Thyroid gland (tissue), 4 donors: ENCODE data around the gene SYNJ1. TPM values are rescaled to one million over a fixed set of nuclear protein-coding genes. Genes with fewer than 3 reads are reported as not detected.

Experiments used
- DNase-seq, 2 donors: peaks; one replicate each; pipeline ENCODE4 v3.0.0-alpha.2; 2019
- H3K27ac ChIP-seq, 3 donors: fragments of 200-600 bp; sonication (generic); 1 replicate in 2 of 3; 2 replicates in 1 of 3; pipeline ENCODE4 v1.5.1; 2016 to 2019; ENCODE audit warnings: mild to moderate bottlenecking in 1 of 3, moderate library complexity in 1 of 3
- H3K27me3 ChIP-seq: fragments of 200-600 bp; sonication (generic); one replicate; pipeline ENCODE4 v1.5.1; 2019
- H3K36me3 ChIP-seq, 2 donors: fragments of 200-600 bp; sonication (generic); one replicate each; pipeline ENCODE4 v1.5.1; 2016 to 2019
- H3K4me1 ChIP-seq, 2 donors: fragments of 200-600 bp; sonication (generic); one replicate each; pipeline ENCODE4 v1.5.1; 2017 to 2019
- H3K4me3 ChIP-seq, 3 donors: fragments of 200-600 bp; sonication (generic); replicated peaks in 1 of 3; 1 replicate in 2 of 3; 2 replicates in 1 of 3; pipeline ENCODE4 v1.5.1; 2016; ENCODE audit warnings: mild to moderate bottlenecking in 1 of 3
- H3K9me3 ChIP-seq: fragments of 200-600 bp; sonication (generic); one replicate; pipeline ENCODE4 v1.5.1; 2017
- CTCF ChIP-seq, 6 experiments: fragments of 200-600 bp in 3 of 6; fragments of 450-650 bp in 3 of 6; sonication (generic) in 3 of 6; IDR thresholded peaks; one replicate each; pipeline ENCODE4 v1.5.1; 2016 to 2019; ENCODE audit warnings: antibody characterized with exemption in 6 of 6, mild to moderate bottlenecking in 2 of 6, inconsistent platforms in 1 of 6, moderate library complexity in 1 of 6
- POLR2A ChIP-seq, 2 donors: fragments of 450-650 bp; IDR thresholded peaks; one replicate each; pipeline ENCODE4 v1.6.1; 2017; ENCODE audit warnings: antibody characterized with exemption in 2 of 2, mild to moderate bottlenecking in 2 of 2, moderate library complexity in 1 of 2
- WGBS, 2 donors: methylation state at CpG; one replicate each; pipeline ENCODE4 v1.1.5; 2017; 5-methylcytosine and 5-hydroxymethylcytosine counted together
- intact Hi-C: fragments of 100-400 bp; cut with DNase I; formaldehyde crosslinking; loops from one replicate; pipeline ENCODE4 v1.15.1; 2023
- total RNA-seq, 4 donors: library from RNA; depleted of rRNA; stranded (reverse); fragments of >200 nt; gene quantifications; one replicate each; pipeline ENCODE4 v1.2.3, GENCODE V29; 2016

Gene SYNJ1
- total RNA-seq, 4 donors from 2014 or later, result 16.1 to 21.7 (median 17.7) TPM

- TF ChIP-seq CTCF (IDR thresholded peaks at IDR 0.05) (no peak), POLR2A (IDR thresholded peaks at IDR 0.05) (no peak)
- no peak overlapping the region for H3K4me3 ChIP-seq
- no peaks in the 10 kb centered on the region for H3K36me3 ChIP-seq
- H3K9me3 ChIP-seq, result no peaks in the 10 kb centered on the region
- no peaks in the 10 kb centered on the region for H3K4me1 ChIP-seq
- no peak for DNase-seq
- intact Hi-C loops, result no loop called here
- H3K27me3 ChIP-seq, result no peaks in the 10 kb centered on the region
- H3K27ac ChIP-seq, result no peak overlapping the region
- 91 to 94% methylated on average over 13 of the region's 13 CpGs for WGBS, 2 donors
Measured at GRCh38 chr21:32581732-32582131, 146.1 kb downstream of the SYNJ1 start.

- Histone ChIP-seq H3K27ac (no peak overlapping the region), H3K4me3 (no peak overlapping the region), H3K27me3 (no peaks in the 10 kb centered on the region), H3K36me3 (no peaks in the 10 kb centered on the region), H3K9me3 (no peaks in the 10 kb centered on the region), H3K4me1 (no peaks in the 10 kb centered on the region)
- DNase-seq, result no peak
- intact Hi-C loops, result no loop called here
- TF ChIP-seq POLR2A (IDR thresholded peaks at IDR 0.05), result no peak
- no peak for TF ChIP-seq CTCF (IDR thresholded peaks at IDR 0.05)
- WGBS, 2 donors, result 93 to 95% methylated on average over 9 to 13 of the region's 13 CpGs
Measured at GRCh38 chr21:32580949-32581348, 146.9 kb downstream of the SYNJ1 start.

Other genes starting within 250 kb of the SYNJ1 start
- 1 to 10 TPM in 2 of 4 donors, under 1 TPM in 2; 0.29 to 2.9 (median 0.73) TPM for gene TCP10L, start 142.5 kb downstream of the SYNJ1 start, total RNA-seq
- 10 to 100 TPM; 39.5 to 60.7 (median 43.5) TPM for gene CFAP298, start 115.6 kb downstream of the SYNJ1 start, total RNA-seq
- gene PAXBP1, start 43.7 kb upstream of the SYNJ1 start, total RNA-seq, result 10 to 100 TPM; 53.1 to 95.1 (median 70.6) TPM